ENCODE results near the gene ZNF800.

ZNF800 gene

DNA sequence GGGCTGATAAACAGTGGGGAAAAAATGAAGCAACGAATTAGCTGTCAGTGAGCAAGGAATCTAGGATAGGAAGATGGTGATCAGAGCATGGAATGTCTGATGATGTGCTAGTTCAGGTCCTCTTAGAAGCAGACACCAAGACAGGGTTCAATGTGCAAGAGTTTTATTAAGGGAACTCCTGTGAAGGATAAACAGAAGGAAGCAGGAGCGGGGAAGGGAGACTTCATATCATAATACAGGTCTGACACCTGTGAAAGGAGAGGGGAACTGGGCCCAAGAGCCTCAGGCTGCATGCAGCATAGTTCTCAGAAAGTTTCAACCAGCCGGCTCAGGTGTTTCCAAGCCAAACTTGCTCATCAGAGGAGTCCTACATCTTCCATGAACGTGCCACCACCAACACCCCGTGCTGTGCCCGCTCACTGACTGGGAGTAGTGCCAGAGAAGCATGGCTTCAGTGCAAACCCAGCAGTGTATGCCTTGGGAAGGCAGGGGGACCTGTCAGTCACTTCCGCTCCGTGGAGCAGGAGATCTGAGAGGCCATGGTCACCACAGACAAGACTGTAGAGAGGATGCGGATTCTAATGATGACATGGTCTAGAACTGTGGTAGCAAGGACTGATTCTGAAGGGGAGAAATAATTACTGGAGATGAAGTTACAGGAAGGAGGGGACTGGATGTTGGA is 45.8 kb downstream of the ZNF800 start:
- TF ChIP-seq, protein P1, sequence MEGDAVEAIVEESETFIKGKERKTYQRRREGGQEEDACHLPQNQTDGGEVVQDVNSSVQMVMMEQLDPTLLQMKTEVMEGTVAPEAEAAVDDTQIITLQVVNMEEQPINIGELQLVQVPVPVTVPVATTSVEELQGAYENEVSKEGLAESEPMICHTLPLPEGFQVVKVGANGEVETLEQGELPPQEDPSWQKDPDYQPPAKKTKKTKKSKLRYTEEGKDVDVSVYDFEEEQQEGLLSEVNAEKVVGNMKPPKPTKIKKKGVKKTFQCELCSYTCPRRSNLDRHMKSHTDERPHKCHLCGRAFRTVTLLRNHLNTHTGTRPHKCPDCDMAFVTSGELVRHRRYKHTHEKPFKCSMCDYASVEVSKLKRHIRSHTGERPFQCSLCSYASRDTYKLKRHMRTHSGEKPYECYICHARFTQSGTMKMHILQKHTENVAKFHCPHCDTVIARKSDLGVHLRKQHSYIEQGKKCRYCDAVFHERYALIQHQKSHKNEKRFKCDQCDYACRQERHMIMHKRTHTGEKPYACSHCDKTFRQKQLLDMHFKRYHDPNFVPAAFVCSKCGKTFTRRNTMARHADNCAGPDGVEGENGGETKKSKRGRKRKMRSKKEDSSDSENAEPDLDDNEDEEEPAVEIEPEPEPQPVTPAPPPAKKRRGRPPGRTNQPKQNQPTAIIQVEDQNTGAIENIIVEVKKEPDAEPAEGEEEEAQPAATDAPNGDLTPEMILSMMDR (IDR thresholded peaks at IDR 0.05; ENCODE audit: borderline replicate concordance, control extremely low read depth, extremely low read depth, insufficient read depth, missing control alignments): no peak
- no peak for DNase-seq (ENCODE audit: low spot score)
- in situ Hi-C loops (cut with MboI; ENCODE audit: low sequenced_read_pairs, unreplicated experiment): no loop called here

DNA sequence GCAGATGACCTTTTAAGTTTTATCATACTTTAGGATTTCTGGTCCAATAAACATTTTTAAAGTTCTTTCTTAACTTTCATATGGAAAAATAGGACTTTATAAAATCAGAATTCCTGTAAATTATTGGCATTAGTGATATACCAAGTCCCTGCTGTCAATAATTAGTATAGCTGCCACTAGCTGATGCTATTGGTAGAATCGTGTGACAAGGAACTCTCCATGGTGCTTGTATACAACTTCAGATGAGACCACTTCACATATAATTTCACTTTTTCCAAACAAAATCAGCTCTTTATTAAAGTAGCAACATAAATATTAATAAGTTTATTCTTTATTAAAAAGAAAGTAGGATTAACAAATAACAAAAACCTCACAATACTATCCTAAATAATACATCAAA is 49.9 kb downstream of the ZNF800 start:
- TF ChIP-seq, protein P1 (IDR thresholded peaks at IDR 0.05; ENCODE audit: borderline replicate concordance, control extremely low read depth, extremely low read depth, insufficient read depth, missing control alignments): no peak
- in situ Hi-C loops (cut with MboI; ENCODE audit: low sequenced_read_pairs, unreplicated experiment): no loop called here
- DNase-seq (ENCODE audit: low spot score): no peak

DNA sequence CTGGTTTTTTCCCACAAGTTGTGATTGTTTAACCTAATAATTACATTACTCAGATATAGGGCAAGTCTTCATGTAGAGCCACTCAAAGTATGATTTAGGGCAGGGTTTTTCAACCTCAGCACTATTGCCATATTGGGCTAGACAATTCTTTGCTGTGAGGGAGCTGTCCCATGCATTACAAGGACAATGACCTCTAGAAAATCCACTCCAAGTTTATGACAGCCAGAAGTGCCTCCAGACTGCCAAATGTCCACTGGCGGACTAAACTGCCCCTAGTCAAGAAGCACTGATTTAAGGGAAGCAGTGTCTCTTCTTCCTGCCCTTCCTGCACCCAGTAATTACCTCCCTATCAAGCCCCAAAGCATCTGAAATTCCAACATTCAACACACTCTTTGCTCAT is 54.4 kb downstream of the ZNF800 start:
- no peak for DNase-seq (ENCODE audit: low spot score)
- TF ChIP-seq, protein P1 (IDR thresholded peaks at IDR 0.05; ENCODE audit: borderline replicate concordance, control extremely low read depth, extremely low read depth, insufficient read depth, missing control alignments): no peak
- in situ Hi-C loops (cut with MboI; ENCODE audit: low sequenced_read_pairs, unreplicated experiment): loop anchor here (10.0 kb wide), 1 partner anchor 107 kb away; no protein-coding TSS in a partner anchor

DNA sequence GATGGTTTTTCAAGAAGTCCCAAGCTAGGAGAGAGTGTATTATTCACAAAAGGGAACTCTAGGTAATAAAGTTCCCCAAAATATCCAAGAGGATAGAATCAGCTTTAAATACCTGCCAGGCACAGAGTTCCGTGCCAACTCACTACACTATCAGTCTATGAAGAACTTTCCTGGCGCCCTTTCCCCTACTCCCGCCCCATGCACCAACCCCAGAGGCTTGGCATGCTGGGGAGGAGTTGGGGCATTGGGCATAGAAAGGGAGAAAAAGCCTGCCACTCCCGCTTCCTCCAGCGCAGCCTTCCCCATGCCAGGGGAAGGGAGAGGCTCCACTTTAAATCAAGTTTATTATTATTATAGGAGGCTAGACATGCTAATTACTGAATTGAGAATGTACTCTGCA is 54.9 kb downstream of the ZNF800 start:
- in situ Hi-C loops (cut with MboI; ENCODE audit: low sequenced_read_pairs, unreplicated experiment): loop anchor here (10.0 kb wide), 1 partner anchor 107 kb away; no protein-coding TSS in a partner anchor
- TF ChIP-seq, protein P1 (IDR thresholded peaks at IDR 0.05; ENCODE audit: borderline replicate concordance, control extremely low read depth, extremely low read depth, insufficient read depth, missing control alignments): no peak
- DNase-seq (ENCODE audit: low spot score): no peak

DNA sequence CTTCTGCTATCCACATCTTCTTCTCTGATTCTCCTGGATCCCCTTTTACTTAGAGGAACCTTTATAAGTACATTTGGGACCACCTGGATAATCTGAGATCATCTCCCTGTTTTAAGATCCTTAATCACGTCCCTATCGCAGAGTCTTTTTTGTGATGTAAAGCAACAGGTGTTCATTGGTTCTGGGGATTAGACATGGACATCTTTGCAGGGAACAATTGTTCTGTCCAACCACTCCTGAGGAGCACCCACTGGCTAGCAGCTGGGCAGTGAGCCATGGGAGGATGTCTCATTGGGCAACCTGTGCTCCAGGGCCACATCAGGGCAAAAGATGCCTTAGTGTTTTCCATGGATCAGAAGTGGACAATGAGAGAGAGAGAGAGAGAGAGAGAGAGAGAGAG is 56.0 kb downstream of the ZNF800 start:
- no peak for DNase-seq (ENCODE audit: low spot score)
- in situ Hi-C loops (cut with MboI; ENCODE audit: low sequenced_read_pairs, unreplicated experiment): loop anchor here (10.0 kb wide), 1 partner anchor 108 kb away; no protein-coding TSS in a partner anchor
- TF ChIP-seq, protein P1 (IDR thresholded peaks at IDR 0.05; ENCODE audit: borderline replicate concordance, control extremely low read depth, extremely low read depth, insufficient read depth, missing control alignments): no peak

DNA sequence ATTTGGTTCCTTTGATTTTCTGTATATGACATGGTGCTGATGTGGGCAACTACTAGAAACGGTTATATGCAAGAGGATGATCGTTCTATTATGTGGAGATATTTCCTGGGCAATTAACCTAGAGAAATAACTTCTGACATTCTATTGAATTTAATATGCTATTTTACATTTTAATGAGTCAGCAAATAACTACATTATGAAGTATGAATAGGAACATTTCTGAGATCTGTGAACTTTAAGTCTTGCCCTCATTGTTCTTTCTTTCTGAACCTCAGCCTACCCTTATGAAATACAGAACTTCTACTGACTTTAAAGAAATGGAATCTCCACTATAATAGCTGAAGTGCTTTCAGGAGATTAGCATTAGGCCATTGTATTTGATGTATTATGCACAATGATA is 59.6 kb downstream of the ZNF800 start:
- TF ChIP-seq, protein P1 (IDR thresholded peaks at IDR 0.05; ENCODE audit: borderline replicate concordance, control extremely low read depth, extremely low read depth, insufficient read depth, missing control alignments): no peak
- in situ Hi-C loops (cut with MboI; ENCODE audit: low sequenced_read_pairs, unreplicated experiment): loop anchor here (10.0 kb wide), 1 partner anchor 112 kb away; no protein-coding TSS in a partner anchor
- DNase-seq (ENCODE audit: low spot score): no peak

All from GM13976 (cell line).